Hepatocyte (in vitro differentiated cells): ENCODE measurements around the gene CFAP126. TPM values are rescaled to one million over a fixed set of nuclear protein-coding genes. Genes with fewer than 3 reads are reported as not detected.

Experiments used
- DNase-seq: peaks from one replicate; pipeline ENCODE4 v3.0.0-alpha.2; 2016; ENCODE audit warnings: low spot score
- H2AFZ ChIP-seq: fragments of 200-600 bp; sonication (generic); 2 replicates; pipeline ENCODE4 v1.6.0; 2016; ENCODE audit warnings: antibody characterized with exemption, mild to moderate bottlenecking
- H3K27ac ChIP-seq: fragments of 200-600 bp; sonication (generic); 2 replicates; pipeline ENCODE4 v1.5.1; 2016; ENCODE audit warnings: mild to moderate bottlenecking
- H3K27me3 ChIP-seq: fragments of 200-600 bp; sonication (generic); 2 replicates; pipeline ENCODE4 v1.6.1; 2016
- H3K36me3 ChIP-seq: fragments of 200-600 bp; sonication (generic); replicated peaks from 2 replicates; pipeline ENCODE4 v1.5.1; 2016; ENCODE audit warnings: low read depth; ENCODE audit not compliant: insufficient read depth
- H3K4me1 ChIP-seq: fragments of 200-600 bp; sonication (generic); 2 replicates; pipeline ENCODE4 v1.5.1; 2016; ENCODE audit warnings: mild to moderate bottlenecking, moderate library complexity; ENCODE audit not compliant: insufficient read depth
- H3K4me2 ChIP-seq: fragments of 200-600 bp; sonication (generic); 2 replicates; pipeline ENCODE4 v1.6.0; 2016
- H3K4me3 ChIP-seq: fragments of 200-600 bp; sonication (generic); 2 replicates; pipeline ENCODE4 v1.5.1; 2016; ENCODE audit warnings: mild to moderate bottlenecking
- H3K79me2 ChIP-seq: fragments of 200-600 bp; sonication (generic); 2 replicates; pipeline ENCODE4 v1.6.0; 2017; ENCODE audit warnings: mild to moderate bottlenecking
- H3K9me2 ChIP-seq: fragments of 200-600 bp; sonication (generic); replicated peaks from 2 replicates; pipeline ENCODE4 v1.6.0; 2017; ENCODE audit warnings: mild to moderate bottlenecking; ENCODE audit not compliant: insufficient read depth
- H3K9me3 ChIP-seq: fragments of 200-600 bp; sonication (generic); 2 replicates; pipeline ENCODE4 v1.5.1; 2016; ENCODE audit warnings: low read depth, mild to moderate bottlenecking
- H4K20me1 ChIP-seq: fragments of 200-600 bp; sonication (generic); 2 replicates; pipeline ENCODE4 v1.6.0; 2016; ENCODE audit warnings: mild to moderate bottlenecking; ENCODE audit not compliant: insufficient read depth, poor library complexity, severe bottlenecking
- CTCF ChIP-seq: fragments of 200-600 bp; sonication (generic); IDR thresholded peaks from 2 replicates; pipeline ENCODE4 v1.5.1; 2016; ENCODE audit warnings: antibody characterized with exemption, mild to moderate bottlenecking; ENCODE audit not compliant: poor library complexity
- EZH2 ChIP-seq: fragments of 200-600 bp; sonication (generic); IDR thresholded peaks from 2 replicates; pipeline ENCODE4 v1.6.1; 2016; ENCODE audit warnings: antibody characterized with exemption, mild to moderate bottlenecking, borderline replicate concordance
- EZH2phosphoT487 ChIP-seq: fragments of 200-600 bp; sonication (generic); IDR thresholded peaks from one replicate; pipeline ENCODE4 v1.6.1; 2018; ENCODE audit warnings: antibody characterized with exemption, mild to moderate bottlenecking, low read depth, moderate library complexity; ENCODE audit not compliant: unreplicated experiment, severe bottlenecking
- WGBS: methylation state at CpG from one replicate; pipeline ENCODE4 v1.1.6; 2016; ENCODE audit warnings: low lambda C conversion rate; ENCODE audit errors: missing lambda C conversion rate; 5-methylcytosine and 5-hydroxymethylcytosine counted together
- polyA plus RNA-seq: library from polyadenylated mRNA; unstranded; fragments of >200 nt; fragmentation: Nextera tagmentation; extraction: Ambion mirVana; gene quantifications from 2 replicates; pipeline ENCODE4 v1.2.1, GENCODE V29; 2016
- total RNA-seq: library from RNA; depleted of rRNA; stranded (reverse); fragments of >200 nt; gene quantifications from 2 replicates; pipeline ENCODE4 v1.2.3, GENCODE V29; 2014

CFAP126 gene
- total and polyA plus RNA-seq, 2 experiments from 2014 or later: not detected

GRCh38 chr1:161365207-161365606 lies 2.5 kb downstream of the CFAP126 start:
- TF ChIP-seq EZH2phosphoT487: no peak
- no peak for TF ChIP-seq CTCF
- no peak for TF ChIP-seq EZH2
- Histone ChIP-seq H3K9me3 (no peaks in the 10 kb centered on the region), H3K9me2 (no peaks in the 10 kb centered on the region), H3K4me2 (no peak overlapping the region), H4K20me1 (no peaks in the 10 kb centered on the region), H3K79me2 (no peaks in the 10 kb centered on the region), H3K4me3 (no peak overlapping the region), H3K27ac (no peak overlapping the region), H3K4me1 (peaks cover 2% of the 10 kb centered on the region), H3K36me3 (no peaks in the 10 kb centered on the region), H2AFZ (no peak overlapping the region), H3K27me3 (no peaks in the 10 kb centered on the region)
- no peak for DNase-seq

GRCh38 chr1:161364332-161364731 lies 3.3 kb downstream of the CFAP126 start:
- H3K79me2 ChIP-seq: no peaks in the 10 kb centered on the region
- H3K27ac ChIP-seq: no peak overlapping the region
- TF ChIP-seq CTCF (no peak), EZH2 (no peak), EZH2phosphoT487 (no peak)
- no peak overlapping the region for H2AFZ ChIP-seq
- H3K9me2 ChIP-seq: no peaks in the 10 kb centered on the region
- H4K20me1 ChIP-seq: no peaks in the 10 kb centered on the region
- no peaks in the 10 kb centered on the region for H3K27me3 ChIP-seq
- no peak overlapping the region for H3K4me3 ChIP-seq
- no peaks in the 10 kb centered on the region for H3K9me3 ChIP-seq
- no peak for DNase-seq
- no peak overlapping the region for H3K4me2 ChIP-seq
- H3K36me3 ChIP-seq: no peaks in the 10 kb centered on the region
- peaks cover 2% of the 10 kb centered on the region for H3K4me1 ChIP-seq

DNA sequence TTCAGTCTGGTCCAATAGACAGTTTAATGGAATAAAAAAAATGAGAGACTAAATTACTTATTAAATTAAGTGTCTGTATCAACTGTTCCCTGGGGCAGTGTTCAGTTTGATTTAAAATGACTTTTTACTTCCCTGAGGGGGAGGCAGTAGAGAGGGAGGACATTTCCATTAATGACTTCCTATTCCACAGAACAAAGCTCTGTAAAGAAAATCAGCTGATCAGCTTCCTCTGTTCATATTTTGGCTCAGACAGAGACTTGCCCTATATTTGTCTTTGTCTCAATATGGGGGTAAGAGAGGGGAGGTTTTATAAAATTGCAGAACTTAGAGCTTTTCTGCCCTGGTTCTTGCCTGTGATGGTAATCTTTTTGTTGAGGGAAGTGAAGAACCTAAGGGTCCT lies 8.4 kb downstream of the CFAP126 start:
- no peaks in the 10 kb centered on the region for H3K27me3 ChIP-seq
- no peaks in the 10 kb centered on the region for H3K9me2 ChIP-seq
- H4K20me1 ChIP-seq: no peaks in the 10 kb centered on the region
- H3K4me1 ChIP-seq: no peaks in the 10 kb centered on the region
- H3K4me2 ChIP-seq: no peak overlapping the region
- H3K4me3 ChIP-seq: no peak overlapping the region
- no peaks in the 10 kb centered on the region for H3K79me2 ChIP-seq
- H2AFZ ChIP-seq: no peak overlapping the region
- no peak overlapping the region for H3K27ac ChIP-seq
- TF ChIP-seq EZH2phosphoT487 (no peak), CTCF (no peak), EZH2 (no peak)
- no peaks in the 10 kb centered on the region for H3K36me3 ChIP-seq
- H3K9me3 ChIP-seq: no peaks in the 10 kb centered on the region
- no peak for DNase-seq

DNA sequence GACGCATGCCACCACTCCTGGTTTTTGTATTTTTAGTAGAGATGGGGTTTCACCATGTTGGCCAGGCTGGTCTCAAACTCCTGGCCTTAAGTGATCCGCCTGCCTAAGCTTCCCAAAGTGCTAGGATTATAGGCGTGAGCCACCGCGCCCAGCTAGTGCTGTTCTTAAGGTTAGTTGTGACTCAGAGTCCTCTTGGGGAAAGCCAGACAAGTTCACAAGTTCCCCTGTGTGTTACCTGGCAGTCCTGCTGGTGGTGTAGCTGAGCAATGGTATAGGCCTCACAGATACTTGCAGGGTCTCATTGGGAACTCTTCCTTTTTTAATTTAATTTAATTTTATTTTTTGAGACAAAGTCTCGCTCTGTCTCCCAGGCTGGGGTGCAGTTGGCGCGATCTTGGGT lies 10.6 kb downstream of the CFAP126 start:
- H3K4me3 ChIP-seq: no peak overlapping the region
- no peak overlapping the region for H2AFZ ChIP-seq
- H3K9me2 ChIP-seq: no peaks in the 10 kb centered on the region
- H3K36me3 ChIP-seq: no peaks in the 10 kb centered on the region
- TF ChIP-seq EZH2 (no peak), EZH2phosphoT487 (no peak), CTCF (no peak)
- WGBS: 95% methylated on average over 8 of the region's 8 CpGs
- H3K27me3 ChIP-seq: no peaks in the 10 kb centered on the region
- no peak overlapping the region for H3K4me2 ChIP-seq
- no peaks in the 10 kb centered on the region for H3K9me3 ChIP-seq
- no peaks in the 10 kb centered on the region for H3K4me1 ChIP-seq
- H4K20me1 ChIP-seq: no peaks in the 10 kb centered on the region
- DNase-seq: no peak
- H3K27ac ChIP-seq: no peak overlapping the region
- peaks cover 2% of the 10 kb centered on the region for H3K79me2 ChIP-seq
